GM20000 (cell line): ENCODE results near the gene GNAQ.
"Not testable (repeated sequence)": the region's sequence is repeated elsewhere in the genome, so short reads cannot be mapped to it uniquely, and the experiment has no call there.

Experiments
- DNase-seq: peaks from one replicate; pipeline ENCODE4 v3.0.0; 2012; ENCODE audit warnings: low spot score
- CTCF ChIP-seq: IDR thresholded peaks from 2 replicates; pipeline ENCODE4 v1.5.1; 2012; ENCODE audit warnings: mild to moderate bottlenecking, control low read depth; ENCODE audit errors: extremely low read depth, missing control alignments

Gene GNAQ

GRCh38 chr9:77725820-77726219 lies 305.8 kb downstream of the GNAQ start:
- TF ChIP-seq CTCF: no peak
- no peak for DNase-seq

- no peak for TF ChIP-seq CTCF
These were observed 306.4 kb downstream of the GNAQ start for GRCh38 chr9:77725046-77725694.

GRCh38 chr9:77721156-77721555 lies 310.5 kb downstream of the GNAQ start:
- DNase-seq: not testable (repeated sequence)

More at GRCh38 chr9:77725046-77725694, 306.4 kb downstream of the GNAQ start:
- DNase-seq: no peak

GRCh38 chr9:77719321-77719720 lies 312.3 kb downstream of the GNAQ start:
- DNase-seq: no peak

GRCh38 chr9:77718298-77718640 lies 313.3 kb downstream of the GNAQ start:
- DNase-seq: not testable (repeated sequence)

More at GRCh38 chr9:77719321-77719720, 312.3 kb downstream of the GNAQ start:
- no peak for TF ChIP-seq CTCF

- DNase-seq: not testable (repeated sequence)
These were observed 313.9 kb downstream of the GNAQ start for GRCh38 chr9:77717608-77718297.

GRCh38 chr9:77714077-77714549 lies 317.5 kb downstream of the GNAQ start:
- no peak for DNase-seq
- TF ChIP-seq CTCF: no peak

- TF ChIP-seq CTCF: no peak
- no peak for DNase-seq
These were observed 319.0 kb downstream of the GNAQ start for GRCh38 chr9:77712533-77713130.
